HepG2 (cell line): Measurements from ENCODE around the gene GGT1. TPM values are rescaled to one million over a fixed set of nuclear protein-coding genes. Genes with fewer than 3 reads are reported as not detected.
A peak's percentile ranks its signal among the peaks of the same experiment; 100 is the strongest.

Source experiments
- ATAC-seq: fragments of 200-7000 bp; cut with Tn5 transposase; 3 replicates; pipeline ENCODE4 v1.9.1; 2020; ENCODE audit warnings: mild to moderate bottlenecking, moderate library complexity
- BruUV-seq: library from RNA; stranded (reverse); fragments of 400-500 nt; replicated peaks from 2 replicates; lab custom pipeline; 2021; lab: Mats Ljungman, UMichigan
- CTCF ChIA-PET: fragments of 300-600 bp; formaldehyde crosslinking; extraction: SDS; loops from one replicate; lab custom pipeline; 2021; ENCODE audit warnings: low total read pairs, inconsistent platforms, low intra/inter-chr PET ratio; lab: Yijun Ruan, JAX
- POLR2A ChIA-PET: fragments of 350-600 bp; sonication (Branson Sonifier 250); formaldehyde crosslinking; loops from one replicate; lab custom pipeline; 2020; ENCODE audit warnings: antibody characterized with exemption, inconsistent platforms; lab: Yijun Ruan, JAX
- DNase-seq: peaks from one replicate; pipeline ENCODE4 v3.0.0-alpha.2; 2015; ENCODE audit warnings: low spot score
- FAIRE-seq: peaks from 3 replicates; lab custom pipeline; 2011; peaks lifted over from hg19 to GRCh38; lab: Jason Lieb, UNC
- H2AFZ ChIP-seq: one replicate; pipeline ENCODE4 v1.6.1; 2011; ENCODE audit warnings: low read length, inconsistent platforms
- H3K27ac ChIP-seq: fragments of 300-600 bp; 3 replicates; pipeline ENCODE4 v1.8.0; 2011; ENCODE audit warnings: mixed run types, mild to moderate bottlenecking, mixed read lengths, low read length, inconsistent platforms; ENCODE audit not compliant: insufficient read depth; ENCODE audit errors: extremely low read length
- H3K27me3 ChIP-seq, 2 experiments: fragments of 200-600 bp in 1 of 2; 2 replicates in 1 of 2; 3 replicates in 1 of 2; pipeline versions ENCODE4 v1.6.0 to v1.8.0; 2011; ENCODE audit warnings: low read length in 2 of 2, mild to moderate bottlenecking in 2 of 2, moderate library complexity in 2 of 2, inconsistent platforms in 1 of 2; ENCODE audit not compliant: insufficient read depth in 2 of 2, control insufficient read depth in 1 of 2
- H3K36me3 ChIP-seq, 2 experiments: fragments of 200-600 bp in 1 of 2; replicated peaks in 1 of 2; 2 replicates in 1 of 2; 3 replicates in 1 of 2; pipeline versions ENCODE4 v1.5.1 to v1.8.0; 2011; ENCODE audit warnings: low read length in 2 of 2, inconsistent platforms in 1 of 2; ENCODE audit not compliant: insufficient read depth in 2 of 2, control insufficient read depth in 1 of 2
- H3K4me1 ChIP-seq: 2 replicates; pipeline ENCODE4 v1.5.1; 2012; ENCODE audit warnings: low read length, inconsistent platforms; ENCODE audit not compliant: insufficient read depth
- H3K4me2 ChIP-seq: 2 replicates; pipeline ENCODE4 v1.6.0; 2011; ENCODE audit warnings: low read depth, low read length, inconsistent platforms
- H3K4me3 ChIP-seq, 3 experiments: fragments of 200-600 bp in 1 of 3; sonication (generic), shearing (Covaris generic) in 1 of 3; replicated peaks in 1 of 3; 2 replicates each; pipeline ENCODE4 v1.5.1; 2011 to 2016; ENCODE audit warnings: low read length in 3 of 3, inconsistent platforms in 2 of 3, low read depth in 2 of 3, mild to moderate bottlenecking in 2 of 3, control low read depth in 1 of 3, mixed read lengths in 1 of 3; ENCODE audit not compliant: insufficient read depth in 1 of 3
- H3K79me2 ChIP-seq: one replicate; pipeline ENCODE4 v1.6.1; 2011; ENCODE audit warnings: low read length, inconsistent platforms; ENCODE audit not compliant: insufficient read depth
- H3K9ac ChIP-seq: 2 replicates; pipeline ENCODE4 v1.6.0; 2011; ENCODE audit warnings: mild to moderate bottlenecking, low read depth, low read length, inconsistent platforms; ENCODE audit not compliant: insufficient read depth
- H3K9me3 ChIP-seq: 2 replicates; pipeline ENCODE4 v1.5.1; 2012; ENCODE audit warnings: mild to moderate bottlenecking, low read length
- H4K20me1 ChIP-seq: 2 replicates; pipeline ENCODE4 v1.6.0; 2011; ENCODE audit warnings: inconsistent platforms, mild to moderate bottlenecking, low read length, moderate library complexity; ENCODE audit not compliant: insufficient read depth
- HNRNPL ChIP-seq: fragments of 200-400 bp; formaldehyde crosslinking; IDR thresholded peaks from 2 replicates; pipeline ENCODE4 v1.6.1; 2017; ENCODE audit warnings: mild to moderate bottlenecking, low read depth, low read length
- NFKB2 ChIP-seq: sonication (generic); formaldehyde crosslinking; IDR thresholded peaks from 2 replicates; pipeline ENCODE4 v1.4.0; 2020; ENCODE audit warnings: missing genetic modification reagents, borderline replicate concordance
- REPIN1 ChIP-seq: sonication (generic); formaldehyde crosslinking; IDR thresholded peaks from 2 replicates; pipeline ENCODE4 v1.8.0; 2022; ENCODE audit warnings: missing genetic modification reagents, low read depth, mild to moderate bottlenecking, borderline replicate concordance
- RFX5 ChIP-seq: IDR thresholded peaks from 2 replicates; pipeline ENCODE4 v1.6.1; 2011; ENCODE audit warnings: low read depth, low read length, improper control_type of control experiment
- ZBTB38 ChIP-seq: sonication (generic); formaldehyde crosslinking; IDR thresholded peaks from 2 replicates; pipeline ENCODE4 v1.5.1; 2020; ENCODE audit warnings: mild to moderate bottlenecking, missing genetic modification reagents
- ZNF776 ChIP-seq: sonication (generic); formaldehyde crosslinking; IDR thresholded peaks from 2 replicates; pipeline ENCODE4 v1.4.0; 2020; ENCODE audit warnings: mild to moderate bottlenecking, missing genetic modification reagents
- WGBS: methylation state at CpG from one replicate; pipeline ENCODE4 v1.1.6; 2017; ENCODE audit warnings: low lambda C conversion rate; 5-methylcytosine and 5-hydroxymethylcytosine counted together
- in situ Hi-C: cut with HindIII; loops from 2 replicates; pipeline ENCODE4 v1.10.0; 2017; ENCODE audit warnings: low pct_unique_long_range_greater_than_20kb; ENCODE audit not compliant: extremely low pct_ligation_motif_present
- intact Hi-C: fragments of 100-400 bp; cut with micrococcal nuclease; formaldehyde crosslinking; loops from one replicate; pipeline ENCODE4 v1.10.0; 2022; ENCODE audit not compliant: unreplicated experiment
- polyA plus RNA-seq, 8 experiments: library from polyadenylated mRNA; depleted of rRNA in 3 of 8; stranded (reverse) in 7 of 8; unstranded in 1 of 8; fragments of >200 nt; fragmentation: Illumina TruSeq in 4 of 8; extraction: Trizol in 4 of 8; gene quantifications; 2 replicates each; pipeline versions ENCODE4 v1.2.1 to v1.2.3, GENCODE V29; 2011 to 2016; ENCODE audit warnings: low read depth in 4 of 8, missing spikeins in 1 of 8, mixed read lengths in 1 of 8; ENCODE audit not compliant: insufficient read depth in 1 of 8
- total RNA-seq, 5 experiments: library from RNA; depleted of rRNA; stranded (reverse); fragments of >200 nt; fragmentation: Illumina TruSeq; extraction: Trizol; gene quantifications; 2 replicates each; pipeline ENCODE4 v1.2.3, GENCODE V29; 2016; ENCODE audit warnings: low read depth in 1 of 5

The GGT1 gene
- total and polyA plus RNA-seq, 2 of the 13 experiments (the other 11 are each of a cell fraction or from before 2014, with no cell fraction given) = 29.9 to 103 TPM

- Histone ChIP-seq H3K4me1 (peaks cover 67% of the 10 kb centered on the region), H3K4me2 (peak overlapping the region; percentile 99; the same call in 1 of the 2 replicates), H3K9me3 (no peaks in the 10 kb centered on the region), H3K79me2 (peaks cover 10% of the 10 kb centered on the region), H3K36me3 (peaks cover 0 to 2% of the 10 kb centered on the region in 2 experiments; a peak in 1 of 5 replicates), H2AFZ (no peak overlapping the region), H3K27me3 (no peaks in the 10 kb centered on the region; a peak in 1 of 5 replicates), H3K27ac (peak overlapping the region; percentile 97), H4K20me1 (no peaks in the 10 kb centered on the region), H3K4me3 (peak overlapping the region in 1 of 3 experiments; percentile 88; a peak in 1 of 6 replicates), H3K9ac (0 out of 2 replicates have a peak overlapping the region, but pooled peaks have one; percentile 11)
- ATAC-seq = no peak
- no peak for DNase-seq
- WGBS = 75% methylated on average over 6 of the region's 7 CpGs
- peak; percentile 79 for TF ChIP-seq HNRNPL
- TF ChIP-seq NFKB2 (CRISPR knock-in tag) = peak; percentile 9; the same call in 1 of the 2 replicates
- peak; percentile 59; the same call in 1 of the 2 replicates for TF ChIP-seq REPIN1
- no peak for TF ChIP-seq ZNF776 (CRISPR knock-in tag)
- intact Hi-C loops = no loop called here
- FAIRE-seq = no peak
- POLR2A ChIA-PET = interaction anchor here (3.2 to 5.7 kb wide), 5 partner anchors 8 to 44 kb away, joined by 34 to 76 read pairs (median 67); partner anchors contain the start of genes GGT1, GUCD1 and SNRPD3
- in situ Hi-C loops = loop anchor here (5.0 kb wide), 1 partner anchor 37 kb away; the partner anchor contains the start of genes GUCD1 and SNRPD3
- BruUV-seq = no TSS peak
- CTCF ChIA-PET = no interaction called here
Observed at GRCh38 chr22:24594569-24595120, 8.3 kb upstream of the GGT1 start.

DNA sequence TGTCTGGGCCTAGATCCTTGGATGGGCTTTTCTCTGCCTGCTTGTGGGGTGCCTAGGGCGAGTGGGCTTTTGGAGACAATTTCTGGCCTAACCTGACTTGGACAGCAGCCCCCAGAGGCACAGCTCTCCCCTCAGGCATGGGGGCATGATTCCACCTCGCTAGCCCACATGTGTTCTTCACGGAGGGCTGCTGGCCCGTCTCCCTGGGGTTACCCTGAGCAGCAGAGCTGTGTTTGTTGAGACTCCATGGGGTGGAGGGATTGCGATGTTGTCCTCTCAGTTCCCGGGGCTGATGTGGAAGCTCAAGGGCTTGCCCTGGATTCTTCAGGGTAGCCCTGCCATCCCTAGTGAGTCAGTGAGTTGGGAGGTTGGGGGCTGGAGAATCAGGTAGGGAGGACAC lies 7.8 kb upstream of the GGT1 start:
- POLR2A ChIA-PET = interaction anchor here (3.2 to 5.7 kb wide), 5 partner anchors 7 to 44 kb away, joined by 34 to 76 read pairs (median 67); partner anchors contain the start of genes GGT1, GUCD1 and SNRPD3
- peak overlapping the region; percentile 97 for H3K27ac ChIP-seq
- ATAC-seq = no peak

More for the DNA sequence above, 7.8 kb upstream of the GGT1 start:
- Histone ChIP-seq H3K4me2 (no peak overlapping the region), H3K9me3 (no peaks in the 10 kb centered on the region), H3K27me3 (no peaks in the 10 kb centered on the region; a peak in 1 of 5 replicates), H3K4me3 (no peak overlapping the region), H3K9ac (0 out of 2 replicates have a peak overlapping the region, but pooled peaks have one; percentile 11), H3K4me1 (peaks cover 67% of the 10 kb centered on the region), H3K36me3 (no peaks in the 10 kb centered on the region), H3K79me2 (peaks cover 10% of the 10 kb centered on the region), H2AFZ (no peak overlapping the region), H4K20me1 (no peaks in the 10 kb centered on the region)
- intact Hi-C loops (no loop called here), in situ Hi-C loops (no loop called here)
- 100% methylated on average over 1 of the region's 6 CpGs for WGBS
- no peak for TF ChIP-seq RFX5
- 0 out of 2 replicates have a peak, but pooled peaks have one; percentile 3 for TF ChIP-seq ZBTB38 (CRISPR knock-in tag)
- no peak for DNase-seq
- BruUV-seq = no TSS peak
- no peak for FAIRE-seq
- CTCF ChIA-PET = no interaction called here
